GM12872 (cell line): ENCODE data around the gene CTNNA3.

ENCODE experiments used
- TF ChIP-seq, protein P1 (sequence below): IDR thresholded peaks from 3 replicates; pipeline ENCODE4 v1.5.1; 2011; ENCODE audit warnings: low read depth, mild to moderate bottlenecking, low read length, moderate library complexity; ENCODE audit not compliant: insufficient read depth

Gene CTNNA3

GRCh38 chr10:66842867-66843266, 853.1 kb downstream of the CTNNA3 start:
- TF ChIP-seq, protein P1, sequence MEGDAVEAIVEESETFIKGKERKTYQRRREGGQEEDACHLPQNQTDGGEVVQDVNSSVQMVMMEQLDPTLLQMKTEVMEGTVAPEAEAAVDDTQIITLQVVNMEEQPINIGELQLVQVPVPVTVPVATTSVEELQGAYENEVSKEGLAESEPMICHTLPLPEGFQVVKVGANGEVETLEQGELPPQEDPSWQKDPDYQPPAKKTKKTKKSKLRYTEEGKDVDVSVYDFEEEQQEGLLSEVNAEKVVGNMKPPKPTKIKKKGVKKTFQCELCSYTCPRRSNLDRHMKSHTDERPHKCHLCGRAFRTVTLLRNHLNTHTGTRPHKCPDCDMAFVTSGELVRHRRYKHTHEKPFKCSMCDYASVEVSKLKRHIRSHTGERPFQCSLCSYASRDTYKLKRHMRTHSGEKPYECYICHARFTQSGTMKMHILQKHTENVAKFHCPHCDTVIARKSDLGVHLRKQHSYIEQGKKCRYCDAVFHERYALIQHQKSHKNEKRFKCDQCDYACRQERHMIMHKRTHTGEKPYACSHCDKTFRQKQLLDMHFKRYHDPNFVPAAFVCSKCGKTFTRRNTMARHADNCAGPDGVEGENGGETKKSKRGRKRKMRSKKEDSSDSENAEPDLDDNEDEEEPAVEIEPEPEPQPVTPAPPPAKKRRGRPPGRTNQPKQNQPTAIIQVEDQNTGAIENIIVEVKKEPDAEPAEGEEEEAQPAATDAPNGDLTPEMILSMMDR: no peak

- TF ChIP-seq, protein P1: no peak
Measured at GRCh38 chr10:66842371-66842770, 853.6 kb downstream of the CTNNA3 start.

DNA sequence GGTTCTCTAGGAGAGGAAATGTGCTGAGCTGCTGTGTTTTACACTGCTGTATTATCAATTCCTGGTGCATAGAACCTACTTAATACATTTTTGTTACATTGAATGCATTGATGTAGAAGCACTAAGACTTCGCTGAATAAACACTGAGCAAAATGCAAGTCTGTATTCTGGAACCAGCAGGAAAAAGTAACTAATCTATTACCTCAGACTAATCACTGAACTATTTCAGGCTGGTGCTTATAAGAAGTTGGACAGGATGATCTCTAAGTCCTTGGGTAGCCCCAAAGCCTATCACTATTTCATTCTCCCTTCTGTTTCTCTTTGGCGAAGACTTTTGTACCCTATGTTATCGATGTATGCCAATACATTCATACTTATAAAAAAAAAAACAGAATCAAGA, 857.3 kb downstream of the CTNNA3 start:
- TF ChIP-seq, protein P1: no peak

- TF ChIP-seq, protein P1: no peak
Measured at GRCh38 chr10:66837990-66838389, 858.0 kb downstream of the CTNNA3 start.

GRCh38 chr10:66837335-66837734, 858.7 kb downstream of the CTNNA3 start:
- TF ChIP-seq, protein P1: no peak

DNA sequence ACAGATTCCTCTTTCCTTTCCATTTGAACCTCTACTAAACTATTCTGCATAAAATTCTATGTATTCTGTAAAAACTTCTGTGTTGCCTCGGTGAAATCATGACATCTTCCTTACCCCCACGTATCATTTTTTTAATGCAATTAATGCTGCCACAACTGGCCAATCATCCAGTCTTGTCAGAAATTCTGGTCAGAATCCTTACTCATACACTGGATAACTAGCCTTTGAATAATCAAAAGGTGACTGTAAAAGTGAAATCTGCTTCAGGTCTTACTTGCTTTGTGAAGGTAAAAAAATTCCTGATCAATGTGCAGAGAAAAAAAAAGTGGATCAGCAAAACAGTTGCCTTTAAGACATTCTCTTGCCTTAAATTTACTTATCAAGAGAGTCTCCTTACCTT, 859.2 kb downstream of the CTNNA3 start:
- TF ChIP-seq, protein P1: no peak

- TF ChIP-seq, protein P1: no peak
Measured at GRCh38 chr10:66836057-66836456, 859.9 kb downstream of the CTNNA3 start.

GRCh38 chr10:66835400-66835799, 860.6 kb downstream of the CTNNA3 start:
- TF ChIP-seq, protein P1: no peak
